HG03442 (cell line): ENCODE measurements around the gene CYP27B1.
"Not testable (repeated sequence)": the region's sequence is repeated elsewhere in the genome, so short reads cannot be mapped to it uniquely, and the experiment has no call there.

Experiments
- ATAC-seq: cut with Tn5 transposase; IDR thresholded peaks from one replicate; pipeline ENCODE4 v1.9.1; 2021; ENCODE audit warnings: mild to moderate bottlenecking, moderate library complexity; ENCODE audit not compliant: unreplicated experiment

Gene CYP27B1

DNA sequence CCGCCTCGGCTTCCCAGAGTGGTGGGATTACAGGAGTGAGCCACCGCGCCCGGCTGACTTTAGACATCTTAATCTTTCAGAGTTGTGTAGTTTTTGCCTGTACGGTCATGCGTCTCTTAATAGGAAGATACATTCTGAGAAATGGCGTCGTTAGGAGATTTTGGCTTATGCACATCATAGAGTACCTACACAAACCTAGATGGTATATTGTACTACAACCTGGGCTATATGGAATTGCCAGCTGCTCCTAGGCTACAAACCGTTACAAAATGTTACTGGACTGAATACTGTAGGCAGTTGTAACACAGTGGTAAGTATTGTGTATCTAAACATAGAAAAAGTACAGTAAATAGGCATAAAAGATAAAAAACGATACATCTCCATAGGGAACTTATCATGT, 17.0 kb upstream of the CYP27B1 start:
- ATAC-seq = no peak

- ATAC-seq = no peak
Measured at GRCh38 chr12:57783466-57783801, 16.6 kb upstream of the CYP27B1 start.

GRCh38 chr12:57782608-57783465, 16.0 kb upstream of the CYP27B1 start, which contains the start of gene TSFM:
Gene TSFM, plus strand, starts transcription at chr12:57782787. Its CDS starts 15 bp downstream, at chr12:57782802.
- peak; percentile 83 for ATAC-seq

- ATAC-seq = peak; percentile 21
Measured at GRCh38 chr12:57782243-57782607, 15.3 kb upstream of the CYP27B1 start.

DNA sequence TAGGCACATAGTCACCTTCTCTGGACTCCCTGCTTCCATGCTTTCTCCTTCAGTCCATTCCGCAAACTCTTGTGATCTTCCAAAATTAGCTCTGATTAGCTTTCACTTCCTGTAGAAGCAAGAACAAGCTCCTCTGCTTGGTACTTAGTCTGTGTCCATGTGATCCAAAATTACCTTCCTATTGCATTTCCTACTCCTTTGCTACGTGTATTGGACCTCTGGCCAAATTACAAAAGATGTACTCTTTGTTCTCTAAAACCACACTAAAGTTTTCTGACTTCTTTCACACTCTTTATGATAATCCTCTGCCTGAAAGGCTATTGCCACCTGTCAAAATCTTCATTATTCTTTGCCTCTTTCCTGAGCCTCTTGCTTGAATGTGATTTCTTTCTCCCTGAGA, 14.9 kb upstream of the CYP27B1 start:
- no peak for ATAC-seq

DNA sequence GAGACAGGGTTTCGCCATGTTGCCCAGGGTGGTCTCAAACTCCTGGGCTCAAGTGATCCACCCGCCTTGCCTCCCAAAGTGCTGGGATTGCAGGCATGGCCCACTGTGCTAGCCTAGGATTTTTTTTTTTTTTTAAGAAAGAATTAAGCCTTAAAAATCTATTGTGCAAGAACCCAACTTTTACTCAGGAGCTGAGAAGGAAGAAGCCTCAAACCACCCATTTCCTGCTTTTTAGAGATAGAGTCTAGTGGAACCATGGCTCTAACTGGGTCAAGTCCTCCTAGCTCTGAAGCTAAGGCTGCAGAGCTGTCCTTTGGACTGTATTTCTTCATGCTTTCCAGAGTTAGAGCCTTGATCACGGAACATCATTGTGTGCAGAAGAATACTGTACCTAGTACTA, 14.4 kb upstream of the CYP27B1 start:
- ATAC-seq = no peak

GRCh38 chr12:57780284-57780897, 13.5 kb upstream of the CYP27B1 start:
- no peak for ATAC-seq

- no peak for ATAC-seq
Measured at GRCh38 chr12:57779736-57780135, 12.9 kb upstream of the CYP27B1 start.

- no peak for ATAC-seq
Measured at GRCh38 chr12:57777911-57778310, 11.0 kb upstream of the CYP27B1 start.

DNA sequence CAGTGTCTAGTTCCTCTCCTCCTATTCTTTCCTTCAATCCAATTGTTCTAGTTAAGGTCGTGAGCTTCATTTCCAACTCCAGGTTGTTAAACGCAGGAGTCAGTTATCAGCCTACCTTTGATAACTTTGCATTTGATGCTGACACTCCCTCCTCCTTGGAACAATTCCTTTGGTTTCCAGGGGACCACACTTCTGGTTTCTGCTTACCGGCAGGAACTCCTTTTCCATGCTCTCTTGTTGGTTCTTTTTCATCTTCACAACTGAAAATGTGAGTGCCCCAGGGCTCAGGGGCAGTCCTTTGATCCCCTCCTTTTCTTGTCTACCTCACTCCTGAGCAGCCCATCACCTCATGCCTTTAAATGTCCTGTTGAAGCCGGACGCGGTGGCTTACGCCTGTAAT, 10.5 kb upstream of the CYP27B1 start:
- no peak for ATAC-seq

DNA sequence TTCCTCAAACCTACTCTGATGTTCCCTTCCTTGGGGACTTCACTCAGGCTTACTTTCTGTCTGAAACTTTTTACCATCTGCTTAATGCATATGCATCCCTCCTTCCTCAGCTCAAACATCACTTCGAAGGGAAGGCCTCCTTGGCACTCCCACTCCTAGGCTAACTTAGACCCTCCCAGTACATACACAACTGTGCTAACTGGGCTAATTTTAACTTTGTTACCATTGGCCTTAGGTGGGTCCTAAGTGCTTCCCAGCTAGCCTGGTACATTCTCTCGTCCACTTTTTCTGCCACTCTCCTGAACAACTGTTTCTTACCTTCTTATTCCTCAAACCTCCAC, 9.3 kb upstream of the CYP27B1 start:
- ATAC-seq = no peak

GRCh38 chr12:57775563-57776246, 8.8 kb upstream of the CYP27B1 start:
- ATAC-seq = no peak

DNA sequence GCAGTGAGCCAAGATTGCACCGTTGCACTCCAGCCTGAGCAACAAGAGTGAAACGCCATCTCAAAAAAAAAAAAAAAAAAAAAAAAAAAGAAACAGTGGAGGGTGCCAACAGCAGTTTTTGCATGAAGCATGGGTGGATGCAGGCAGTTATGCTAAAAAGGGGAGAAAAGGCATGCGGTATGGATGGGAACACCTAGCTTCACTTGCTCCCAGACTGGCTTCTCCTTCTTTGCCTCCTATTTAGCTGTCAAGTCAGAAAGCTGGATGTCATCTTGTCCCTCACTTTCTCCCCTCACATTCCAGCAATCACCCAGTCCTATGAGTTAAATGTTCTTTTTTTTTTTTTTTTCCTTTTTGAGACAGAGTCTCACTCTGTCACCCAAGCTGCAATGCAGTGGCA, 8.2 kb upstream of the CYP27B1 start:
- ATAC-seq = no peak

GRCh38 chr12:57774634-57775033, 7.8 kb upstream of the CYP27B1 start:
- ATAC-seq = not testable (repeated sequence)

DNA sequence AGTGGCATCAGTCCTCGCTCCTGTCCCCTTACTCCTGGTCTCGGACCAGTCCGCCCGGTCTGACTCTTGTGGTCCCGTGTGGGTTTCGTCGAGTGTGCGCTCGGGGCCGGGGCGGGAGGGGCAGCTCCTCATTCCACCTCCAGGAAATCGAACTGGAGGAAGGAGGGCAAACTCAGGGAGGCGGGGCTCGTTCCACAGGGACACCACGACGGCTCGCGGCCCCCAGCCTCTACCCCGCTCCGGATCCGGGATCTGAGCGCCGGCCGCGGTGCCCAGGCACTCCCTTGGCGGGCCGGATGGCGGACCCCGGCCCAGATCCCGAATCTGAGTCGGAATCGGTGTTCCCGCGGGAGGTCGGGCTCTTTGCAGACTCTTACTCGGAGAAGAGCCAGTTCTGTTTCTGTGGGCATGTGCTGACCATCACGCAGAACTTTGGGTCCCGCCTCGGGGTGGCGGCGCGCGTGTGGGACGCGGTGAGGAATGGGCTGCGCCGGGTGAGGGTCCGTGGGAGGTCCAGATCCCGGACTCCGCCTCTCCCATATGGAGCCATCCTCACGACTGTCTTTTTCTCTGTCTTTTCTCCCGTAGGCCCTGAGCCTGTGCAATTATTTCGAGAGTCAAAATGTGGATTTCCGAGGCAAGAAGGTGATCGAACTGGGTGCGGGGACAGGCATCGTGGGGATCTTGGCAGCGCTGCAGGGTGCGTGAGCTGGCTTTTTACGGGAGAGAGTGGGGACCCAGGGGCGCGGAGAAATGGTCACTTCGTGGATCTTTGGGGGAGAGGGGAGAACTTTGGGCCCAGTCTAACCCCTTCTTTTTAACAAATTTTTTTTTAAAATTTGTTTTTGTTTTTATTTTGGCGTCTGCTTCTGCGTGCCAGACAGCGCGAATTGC, 5.8 kb upstream of the CYP27B1 start, which contains the start of gene EEF1AKMT3:
Gene EEF1AKMT3 (plus strand): TSS at position 186 of the 894 bp plus-strand sequence. CDS start 111 bp downstream, at position 297.
- ATAC-seq = peak; percentile 24

- peak; percentile 77 for ATAC-seq
Measured at GRCh38 chr12:57771873-57772428, 5.1 kb upstream of the CYP27B1 start, which contains the start of gene METTL1. Gene METTL1, minus strand, starts transcription at chr12:57772105. Its CDS starts 22 bp downstream, at chr12:57772083.

DNA sequence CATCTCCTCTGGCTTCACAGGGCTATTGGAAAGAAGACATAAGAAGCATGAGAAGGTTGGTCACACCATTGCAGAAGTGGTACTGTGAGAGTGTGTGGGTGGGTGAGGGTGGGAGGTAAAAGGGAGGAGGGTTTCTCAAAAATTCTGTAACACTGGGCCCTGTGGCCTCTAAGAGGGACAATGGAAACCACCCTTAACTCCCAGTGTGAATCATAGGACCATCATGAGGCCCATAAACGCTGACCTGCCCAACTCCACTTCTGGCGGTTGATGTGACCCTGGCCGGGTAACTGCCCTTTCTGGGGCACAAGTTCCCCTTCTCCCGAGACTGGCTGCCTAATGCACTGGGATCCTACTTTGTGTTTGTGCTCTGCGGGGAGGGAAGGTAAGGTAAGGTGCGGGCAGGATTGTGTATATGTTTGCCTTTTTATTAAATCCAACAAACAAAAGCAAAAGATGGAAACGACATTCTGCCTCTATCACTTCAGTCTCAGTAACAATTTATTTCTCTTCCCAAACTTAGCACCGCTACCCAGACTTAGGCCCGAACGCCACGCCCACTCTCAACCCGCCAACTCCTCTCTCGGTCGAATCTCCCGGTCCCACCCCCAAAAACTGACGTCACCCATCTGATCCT, 4.5 kb upstream of the CYP27B1 start:
- peak; percentile 64 for ATAC-seq

GRCh38 chr12:57770734-57771133, 3.9 kb upstream of the CYP27B1 start:
- no peak for ATAC-seq

GRCh38 chr12:57769594-57769993, 2.7 kb upstream of the CYP27B1 start:
- ATAC-seq = no peak

DNA sequence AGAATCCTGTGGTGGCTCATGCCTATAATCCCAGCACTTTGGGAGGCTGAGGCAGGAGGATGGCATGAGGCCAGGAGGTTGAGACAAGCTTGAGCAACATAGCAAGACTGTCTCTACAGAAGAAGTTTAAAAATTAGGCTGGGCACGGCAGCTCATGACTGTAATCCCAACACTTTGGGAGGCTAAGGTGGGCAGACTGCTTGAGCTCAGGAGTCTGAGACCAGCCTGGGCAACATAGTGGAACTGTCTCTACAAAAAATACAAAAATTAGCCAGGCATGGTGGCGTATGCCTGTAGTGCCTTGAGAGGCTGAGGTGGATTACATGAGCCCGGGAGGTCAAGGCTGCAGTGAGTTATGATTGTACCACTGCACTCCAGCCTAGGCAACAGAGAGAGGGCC, 998 bp upstream of the CYP27B1 start:
- no peak for ATAC-seq
